ENCODE data around the gene DLK1. TPM values are rescaled to one million over a fixed set of nuclear protein-coding genes. Genes with fewer than 3 reads are reported as not detected.

DLK1 gene
- total RNA-seq, 2 experiments from 2014 or later, result not detected

GRCh38 chr14:100738269-100738691 is 11.6 kb downstream of the DLK1 start:
- POLR2A ChIA-PET, result no interaction called here
- Mint-ChIP-seq H3K4me3 (no peak overlapping the region), H3K9me3 (no peaks in the 10 kb centered on the region), H3K27me3 (no peaks in the 10 kb centered on the region), H3K36me3 (no peaks in the 10 kb centered on the region), H3K4me1 (no peaks in the 10 kb centered on the region), H3K27ac (no peak overlapping the region)
- no peak for ATAC-seq (ENCODE audit: low read depth)
- no peak for DNase-seq

- no peak for DNase-seq
These were observed 12.0 kb downstream of the DLK1 start for GRCh38 chr14:100738704-100739131.

GRCh38 chr14:100739306-100739705 is 12.6 kb downstream of the DLK1 start:
- DNase-seq (no peak), ATAC-seq (ENCODE audit: low read depth) (no peak)
- Mint-ChIP-seq H3K27ac (no peak overlapping the region), H3K4me1 (no peaks in the 10 kb centered on the region), H3K4me3 (no peak overlapping the region), H3K36me3 (no peaks in the 10 kb centered on the region), H3K27me3 (no peaks in the 10 kb centered on the region), H3K9me3 (no peaks in the 10 kb centered on the region)
- POLR2A ChIA-PET, result no interaction called here

More at GRCh38 chr14:100738704-100739131, 12.0 kb downstream of the DLK1 start:
- Mint-ChIP-seq H3K27me3 (no peaks in the 10 kb centered on the region), H3K9me3 (no peaks in the 10 kb centered on the region), H3K27ac (no peak overlapping the region), H3K4me3 (no peak overlapping the region), H3K36me3 (no peaks in the 10 kb centered on the region), H3K4me1 (no peaks in the 10 kb centered on the region)
- POLR2A ChIA-PET, result no interaction called here
- no peak for ATAC-seq (ENCODE audit: low read depth)

- no peaks in the 10 kb centered on the region for H3K4me1 Mint-ChIP-seq
These were observed 13.6 kb downstream of the DLK1 start for GRCh38 chr14:100740196-100740825.

GRCh38 chr14:100740929-100741328 is 14.2 kb downstream of the DLK1 start:
- no peak overlapping the region for H3K4me3 Mint-ChIP-seq
- no peak overlapping the region for H3K27ac Mint-ChIP-seq
- H3K27me3 Mint-ChIP-seq, result no peaks in the 10 kb centered on the region
- no peak for DNase-seq
- POLR2A ChIA-PET, result no interaction called here
- ATAC-seq (ENCODE audit: low read depth), result no peak
- H3K36me3 Mint-ChIP-seq, result no peaks in the 10 kb centered on the region
- no peaks in the 10 kb centered on the region for H3K9me3 Mint-ChIP-seq
- no peaks in the 10 kb centered on the region for H3K4me1 Mint-ChIP-seq

More at GRCh38 chr14:100740196-100740825, 13.6 kb downstream of the DLK1 start:
- Mint-ChIP-seq H3K9me3 (no peaks in the 10 kb centered on the region), H3K36me3 (no peaks in the 10 kb centered on the region), H3K27ac (no peak overlapping the region), H3K27me3 (no peaks in the 10 kb centered on the region), H3K4me3 (no peak overlapping the region)
- no peak for ATAC-seq (ENCODE audit: low read depth)
- POLR2A ChIA-PET, result no interaction called here
- DNase-seq, result no peak

- POLR2A ChIA-PET, result no interaction called here
- H3K36me3 Mint-ChIP-seq, result no peaks in the 10 kb centered on the region
- H3K9me3 Mint-ChIP-seq, result no peaks in the 10 kb centered on the region
- H3K4me1 Mint-ChIP-seq, result no peaks in the 10 kb centered on the region
- DNase-seq (no peak), ATAC-seq (ENCODE audit: low read depth) (no peak)
- H3K27me3 Mint-ChIP-seq, result no peaks in the 10 kb centered on the region
- H3K4me3 Mint-ChIP-seq, result no peak overlapping the region
- no peak overlapping the region for H3K27ac Mint-ChIP-seq
These were observed 15.3 kb downstream of the DLK1 start for GRCh38 chr14:100741966-100742365.

GRCh38 chr14:100746326-100746725 is 19.6 kb downstream of the DLK1 start:
- Mint-ChIP-seq H3K27ac (no peak overlapping the region), H3K4me3 (no peak overlapping the region), H3K9me3 (no peaks in the 10 kb centered on the region), H3K36me3 (no peaks in the 10 kb centered on the region), H3K27me3 (no peaks in the 10 kb centered on the region), H3K4me1 (no peaks in the 10 kb centered on the region)
- no peak for DNase-seq
- no peak for ATAC-seq (ENCODE audit: low read depth)
- POLR2A ChIA-PET, result no interaction called here

- H3K4me1 Mint-ChIP-seq, result no peaks in the 10 kb centered on the region
- no peak overlapping the region for H3K4me3 Mint-ChIP-seq
- no peaks in the 10 kb centered on the region for H3K36me3 Mint-ChIP-seq
- H3K27me3 Mint-ChIP-seq, result no peaks in the 10 kb centered on the region
- POLR2A ChIA-PET, result no interaction called here
- no peak overlapping the region for H3K27ac Mint-ChIP-seq
- no peaks in the 10 kb centered on the region for H3K9me3 Mint-ChIP-seq
- no peak for DNase-seq
- no peak for ATAC-seq (ENCODE audit: low read depth)
These were observed 20.4 kb downstream of the DLK1 start for GRCh38 chr14:100747021-100747586.

- no peak for DNase-seq
- H3K4me1 Mint-ChIP-seq, result no peaks in the 10 kb centered on the region
- H3K27me3 Mint-ChIP-seq, result peaks cover 4% of the 10 kb centered on the region
- no peaks in the 10 kb centered on the region for H3K36me3 Mint-ChIP-seq
- H3K9me3 Mint-ChIP-seq, result no peaks in the 10 kb centered on the region
- ATAC-seq (ENCODE audit: low read depth), result no peak
- POLR2A ChIA-PET, result no interaction called here
- no peak overlapping the region for H3K4me3 Mint-ChIP-seq
- no peak overlapping the region for H3K27ac Mint-ChIP-seq
These were observed 21.0 kb downstream of the DLK1 start for GRCh38 chr14:100747736-100748135.

- Mint-ChIP-seq H3K27ac (no peak overlapping the region), H3K27me3 (peaks cover 5% of the 10 kb centered on the region), H3K9me3 (no peaks in the 10 kb centered on the region), H3K4me3 (no peak overlapping the region), H3K36me3 (no peaks in the 10 kb centered on the region), H3K4me1 (no peaks in the 10 kb centered on the region)
- DNase-seq (no peak), ATAC-seq (ENCODE audit: low read depth) (no peak)
- POLR2A ChIA-PET, result interaction anchor here (0.6 kb wide), 1 partner anchor 75 kb away, joined by 3 read pairs; no protein-coding TSS in a partner anchor
These were observed 21.7 kb downstream of the DLK1 start for GRCh38 chr14:100748403-100748802.

- Mint-ChIP-seq H3K4me3 (no peak overlapping the region), H3K27ac (no peak overlapping the region)
These were observed 22.3 kb downstream of the DLK1 start for GRCh38 chr14:100748944-100749343.

GRCh38 chr14:100749967-100750597 is 23.4 kb downstream of the DLK1 start:
- Mint-ChIP-seq H3K4me3 (no peak overlapping the region), H3K4me1 (no peaks in the 10 kb centered on the region), H3K27ac (no peak overlapping the region), H3K9me3 (no peaks in the 10 kb centered on the region), H3K36me3 (no peaks in the 10 kb centered on the region), H3K27me3 (peaks cover 15% of the 10 kb centered on the region)
- no peak for DNase-seq
- ATAC-seq (ENCODE audit: low read depth), result no peak
- POLR2A ChIA-PET, result no interaction called here

More at GRCh38 chr14:100748944-100749343, 22.3 kb downstream of the DLK1 start:
- H3K4me1 Mint-ChIP-seq, result no peaks in the 10 kb centered on the region
- POLR2A ChIA-PET, result no interaction called here
- ATAC-seq (ENCODE audit: low read depth), result no peak
- H3K36me3 Mint-ChIP-seq, result no peaks in the 10 kb centered on the region
- DNase-seq, result no peak
- peaks cover 8% of the 10 kb centered on the region for H3K27me3 Mint-ChIP-seq
- no peaks in the 10 kb centered on the region for H3K9me3 Mint-ChIP-seq

- POLR2A ChIA-PET, result no interaction called here
- Mint-ChIP-seq H3K36me3 (no peaks in the 10 kb centered on the region), H3K27me3 (peaks cover 22% of the 10 kb centered on the region), H3K27ac (no peak overlapping the region), H3K4me1 (no peaks in the 10 kb centered on the region), H3K9me3 (no peaks in the 10 kb centered on the region), H3K4me3 (no peak overlapping the region)
- DNase-seq, result no peak
- ATAC-seq (ENCODE audit: low read depth), result no peak
These were observed 24.3 kb downstream of the DLK1 start for GRCh38 chr14:100750762-100751699.

All from activated naive CD8-positive, alpha-beta T cell treated with anti-CD3 and anti-CD28 coated beads, Interleukin-2, amount 10 ng/mL, durations not matched to agents 7 days and 5 days (primary cell).